ENCODE measurements around the gene ZFY.

The ZFY gene

DNA sequence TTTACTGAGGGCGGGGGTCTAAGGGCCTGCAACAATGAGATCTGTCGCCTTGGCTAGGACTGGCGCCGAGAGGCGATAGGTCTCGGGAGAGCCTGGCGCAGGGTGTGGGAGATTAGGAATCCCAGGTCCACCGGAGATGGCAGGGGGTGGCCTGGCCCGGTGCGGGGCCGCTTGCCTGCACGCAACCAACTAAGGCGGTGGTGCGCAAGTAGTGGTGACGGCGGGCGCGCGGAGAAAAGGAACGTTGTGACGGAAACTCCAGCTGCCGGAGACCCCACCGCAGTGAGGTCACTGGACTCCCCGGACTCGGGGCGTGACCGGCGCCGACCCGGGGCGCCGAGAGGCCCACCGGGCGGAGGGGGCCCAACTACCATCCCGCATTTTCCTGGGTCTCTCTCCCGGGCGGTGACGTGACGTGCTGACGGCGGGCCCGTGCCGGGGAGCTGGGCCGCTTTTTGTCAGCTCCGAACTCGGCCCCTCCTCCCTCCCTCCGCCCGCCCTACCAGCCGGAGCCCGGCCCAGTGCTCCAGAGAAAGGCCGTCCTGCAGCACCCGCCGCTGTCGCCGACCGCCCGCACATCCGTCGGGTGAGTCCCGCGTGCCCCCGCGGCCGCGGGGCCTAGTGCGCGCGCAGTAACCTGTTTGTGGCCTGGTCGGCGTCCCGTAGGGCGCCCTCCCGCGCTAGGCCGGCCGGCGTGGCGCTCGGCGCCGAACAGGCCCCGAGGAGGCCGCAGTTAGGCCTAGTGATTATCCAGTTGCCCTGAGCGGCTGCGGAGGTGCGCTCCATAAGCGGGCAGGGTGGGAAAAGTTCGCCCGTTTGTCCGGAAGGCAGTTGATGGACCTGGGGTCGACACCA lies at the start of gene ZFY:
TSS of gene ZFY (plus strand) at position 521 of the 855 bp plus-strand sequence. CDS start 18,556 bp downstream, outside the sequence.
- DNase-seq (ENCODE audit: low read depth): no peak

DNA sequence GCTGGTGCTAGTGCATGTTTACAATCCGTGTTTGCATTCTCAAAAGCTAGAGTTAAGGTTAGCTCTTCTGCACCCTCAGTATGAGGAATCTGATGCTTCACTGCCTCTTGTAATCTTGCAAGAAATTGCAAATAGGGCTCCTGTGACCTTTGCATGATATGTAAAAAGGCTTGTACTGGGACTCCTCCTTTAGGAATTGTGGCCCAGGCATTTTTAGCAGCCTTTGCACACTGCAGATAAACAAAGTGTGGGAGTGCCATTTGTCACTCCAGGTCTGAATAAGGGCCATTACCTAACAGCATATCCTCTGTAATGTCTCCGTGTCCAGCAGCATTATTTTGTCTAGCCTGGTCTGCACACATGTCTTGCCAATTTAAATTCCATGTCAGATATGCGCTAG lies 49.3 kb upstream of the ZFY start:
- DNase-seq (ENCODE audit: low read depth): no peak

DNA sequence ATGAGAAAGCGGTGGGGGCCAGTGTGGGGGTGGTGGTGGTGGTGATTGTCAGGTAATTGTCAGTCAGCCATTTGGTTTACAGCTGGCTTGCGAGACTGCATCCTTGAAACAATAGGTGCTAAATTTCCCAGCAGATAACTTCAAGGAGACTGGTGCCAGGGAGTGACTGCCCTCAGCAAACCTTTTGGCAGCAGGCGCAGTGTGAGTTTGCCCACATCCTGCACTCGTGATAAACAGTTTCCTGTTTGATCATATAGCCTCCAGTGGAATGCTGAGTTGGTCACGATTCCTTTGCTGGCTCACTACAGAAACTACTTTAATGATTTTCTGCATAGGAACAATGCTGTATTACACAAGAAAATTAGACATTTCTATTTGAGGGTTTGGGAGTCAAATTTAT lies 47.8 kb upstream of the ZFY start:
- no peak for DNase-seq (ENCODE audit: low read depth)

DNA sequence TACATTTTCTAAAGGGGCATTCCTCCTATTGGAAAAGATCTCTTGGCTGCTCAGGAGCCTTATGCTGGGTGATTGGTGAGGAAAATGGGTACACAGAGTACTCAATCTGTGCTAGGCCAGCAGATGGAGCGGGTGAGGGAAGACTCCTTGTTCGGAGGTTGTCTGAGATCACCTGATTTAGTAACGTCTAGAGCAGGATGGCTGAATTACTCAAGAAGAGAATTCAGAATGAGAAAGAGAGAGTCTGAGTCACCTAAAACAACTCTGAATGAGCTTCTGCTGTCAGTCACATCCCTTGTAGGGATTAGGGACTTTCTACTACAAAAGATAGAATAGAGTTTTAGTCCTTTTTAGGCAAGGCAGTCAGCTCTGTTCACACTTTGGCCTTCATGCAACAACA lies 47.2 kb upstream of the ZFY start:
- no peak for DNase-seq (ENCODE audit: low read depth)

DNA sequence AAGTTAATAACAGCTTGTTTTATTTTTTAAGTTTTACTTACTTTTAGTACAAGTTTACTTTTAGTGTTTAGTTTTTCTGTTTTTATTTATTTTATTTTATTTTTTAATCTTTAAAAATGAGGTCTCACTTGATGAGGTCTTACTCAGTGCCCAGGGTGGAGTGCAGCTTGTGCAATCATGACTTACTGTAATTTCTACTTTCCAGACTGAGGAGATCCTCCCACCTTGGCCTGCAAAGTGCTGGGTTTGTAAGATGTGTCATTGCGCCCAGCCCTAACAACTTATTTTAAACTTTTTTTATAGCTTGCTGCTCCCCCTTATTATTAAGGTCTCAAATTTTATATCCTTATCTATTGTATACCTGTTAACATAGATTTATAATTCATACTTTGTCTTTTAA lies 41.7 kb upstream of the ZFY start:
- DNase-seq (ENCODE audit: low read depth): no peak

DNA sequence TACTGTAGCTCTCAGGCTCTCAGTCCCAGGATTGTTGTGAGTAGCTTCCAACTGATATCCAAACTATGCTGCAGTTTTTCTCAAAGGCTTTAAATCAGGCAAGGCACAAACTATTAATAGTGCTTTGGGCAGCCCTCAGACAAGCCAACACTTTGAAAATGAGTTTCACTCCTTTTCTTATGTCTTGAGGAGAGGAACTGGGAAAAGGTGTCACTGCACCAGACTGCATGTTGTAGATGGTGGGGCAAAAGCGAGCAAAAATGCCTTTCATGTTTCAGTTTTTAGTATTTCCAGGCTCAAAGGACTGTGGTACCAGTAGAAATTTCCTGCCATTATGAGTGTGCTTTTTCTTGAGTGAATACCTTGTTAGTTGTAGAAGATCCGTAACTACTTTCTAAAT lies 39.1 kb upstream of the ZFY start:
- no peak for DNase-seq (ENCODE audit: low read depth)

DNA sequence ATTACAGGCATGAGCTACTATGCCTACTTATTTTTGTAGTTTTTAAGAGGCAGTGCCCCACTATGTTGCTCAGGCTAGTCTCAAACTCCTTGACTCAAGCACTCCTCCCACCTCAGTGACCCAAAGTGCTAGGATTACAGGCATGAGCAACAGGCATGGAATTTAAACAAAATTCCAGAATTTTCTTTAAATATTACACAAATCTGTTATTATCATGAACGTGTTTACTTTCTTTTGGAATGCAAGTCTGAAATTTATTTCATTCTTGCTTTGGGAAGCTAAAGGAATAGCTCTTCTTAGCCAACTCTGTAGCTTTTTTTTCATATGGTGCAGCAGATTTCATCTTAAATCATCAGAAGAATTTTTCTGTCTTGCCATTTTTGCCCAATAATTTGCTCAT lies 27.8 kb upstream of the ZFY start:
- no peak for DNase-seq (ENCODE audit: low read depth)

DNA sequence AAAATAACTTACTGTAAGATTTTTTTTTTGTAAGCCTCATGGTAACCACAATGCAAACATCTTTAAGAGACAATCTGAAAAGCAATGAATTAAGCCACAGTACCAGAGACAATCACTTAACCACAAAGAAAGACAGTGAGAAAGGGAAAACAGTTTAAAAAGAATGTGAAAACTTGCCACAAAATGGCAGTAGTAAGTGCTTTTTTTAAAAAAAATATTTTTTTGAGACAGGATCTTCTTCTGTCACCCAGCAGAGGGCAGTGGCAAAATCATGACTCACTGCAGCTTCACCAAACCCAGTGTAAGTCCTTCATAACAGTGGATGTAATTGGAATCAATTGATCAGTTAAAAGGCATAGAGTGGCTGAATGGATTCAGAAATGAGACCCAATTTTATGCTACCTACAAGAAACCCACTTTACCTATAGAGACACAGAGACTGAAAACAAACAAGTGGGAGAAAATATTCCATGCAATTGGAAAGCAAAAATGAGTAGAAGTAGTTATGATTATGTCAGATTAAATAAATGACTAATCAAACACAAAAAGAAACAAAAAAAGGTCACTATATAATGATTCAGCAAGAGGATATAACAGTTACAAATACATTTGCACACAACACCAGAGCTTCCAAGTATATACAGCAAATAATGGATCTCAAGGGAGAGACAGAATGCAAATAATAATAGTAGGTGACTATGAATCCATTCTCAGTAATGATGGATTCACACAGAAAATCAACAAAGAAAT lies 21.9 kb upstream of the ZFY start:
- no peak for DNase-seq (ENCODE audit: low read depth)

DNA sequence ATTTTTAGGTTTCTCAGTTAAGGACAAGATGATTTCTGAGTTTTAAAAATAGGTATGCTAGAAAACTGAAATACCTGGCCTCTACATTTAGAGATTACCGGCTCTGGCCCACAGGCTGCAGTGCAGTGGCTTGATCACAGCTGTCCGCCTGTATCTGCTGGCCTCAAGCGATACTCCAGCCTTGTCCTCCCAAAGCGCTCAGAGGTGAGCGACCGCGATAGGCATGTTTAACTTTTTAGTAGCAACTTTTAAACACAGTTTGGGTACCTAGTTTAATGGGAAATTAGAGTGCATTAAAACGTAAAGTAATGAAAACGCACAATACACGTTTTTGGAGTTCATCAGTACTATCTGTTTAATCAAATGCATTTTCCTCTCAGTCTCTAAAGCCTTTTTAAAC lies 1.1 kb upstream of the ZFY start:
- no peak for DNase-seq (ENCODE audit: low read depth)

DNA sequence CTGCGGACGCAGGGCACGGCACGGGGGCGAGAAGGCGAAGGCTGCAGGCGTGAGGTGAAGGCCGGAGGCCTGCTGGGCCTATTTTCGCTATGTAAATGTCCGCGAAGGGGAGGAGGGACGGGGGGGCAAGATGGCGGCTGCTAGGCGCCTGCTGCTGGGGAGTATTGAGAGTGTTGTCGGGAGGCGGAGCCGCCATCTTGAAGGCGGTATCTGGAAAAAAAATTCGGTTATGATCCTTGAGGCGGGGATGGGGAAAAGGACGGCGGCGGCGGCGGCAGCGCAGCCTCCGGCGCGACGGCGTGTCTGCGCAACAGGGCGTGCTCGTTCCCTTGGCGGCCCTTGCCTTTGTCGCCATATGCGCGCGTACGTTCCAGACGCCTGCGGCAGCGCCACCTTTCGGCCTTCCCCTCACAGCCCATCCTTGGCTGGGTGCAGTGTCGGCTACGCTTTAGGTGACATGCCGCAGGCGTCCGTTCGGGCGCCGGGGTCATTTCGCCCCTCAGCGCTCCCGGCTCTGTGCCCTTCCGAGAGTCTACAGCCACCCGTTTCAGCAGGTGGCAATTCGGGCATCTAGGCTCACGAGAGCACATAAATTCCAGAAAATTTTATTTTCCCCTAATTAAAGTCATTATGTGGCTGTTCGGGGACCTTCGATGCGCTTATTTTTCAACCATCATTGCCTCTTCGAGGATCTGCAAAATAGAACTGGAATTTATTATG lies 695 bp downstream of the ZFY start:
- no peak for DNase-seq (ENCODE audit: low read depth)

DNA sequence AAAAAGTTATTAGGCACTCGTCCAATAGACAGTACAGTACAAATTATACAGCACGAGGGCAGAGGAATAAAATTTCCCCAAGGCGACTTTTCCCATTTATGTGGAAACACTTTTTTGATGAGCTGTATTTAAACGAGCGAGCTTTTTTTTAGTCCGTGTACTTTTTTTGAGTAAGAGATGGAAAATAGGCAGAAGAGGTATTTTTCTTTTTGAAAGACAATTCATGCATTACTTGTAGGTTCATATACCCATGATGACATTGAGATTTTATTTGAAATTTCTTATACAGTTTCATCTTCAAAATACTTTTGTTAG lies 1.2 kb downstream of the ZFY start:
- no peak for DNase-seq (ENCODE audit: low read depth)

DNA sequence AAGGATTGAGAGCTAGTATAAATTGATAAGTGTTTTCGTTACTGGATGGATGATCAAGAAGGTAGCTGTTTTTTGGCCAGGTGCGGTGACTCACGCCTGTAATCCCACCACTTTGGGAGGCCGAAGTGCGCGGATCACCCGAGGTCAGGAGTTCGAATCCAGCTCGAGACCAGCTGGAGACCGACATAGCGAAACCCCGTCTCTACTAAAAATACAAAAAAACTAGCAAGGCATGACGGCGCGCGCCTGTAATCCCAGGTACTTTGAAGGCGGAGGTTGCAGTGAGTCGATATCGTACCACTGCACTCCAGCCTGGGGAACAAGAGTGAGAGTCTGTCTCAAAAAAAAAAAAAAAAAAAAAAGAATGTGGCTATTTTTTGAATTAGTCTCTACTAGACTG lies 2.0 kb downstream of the ZFY start:
- DNase-seq (ENCODE audit: low read depth): no peak

DNA sequence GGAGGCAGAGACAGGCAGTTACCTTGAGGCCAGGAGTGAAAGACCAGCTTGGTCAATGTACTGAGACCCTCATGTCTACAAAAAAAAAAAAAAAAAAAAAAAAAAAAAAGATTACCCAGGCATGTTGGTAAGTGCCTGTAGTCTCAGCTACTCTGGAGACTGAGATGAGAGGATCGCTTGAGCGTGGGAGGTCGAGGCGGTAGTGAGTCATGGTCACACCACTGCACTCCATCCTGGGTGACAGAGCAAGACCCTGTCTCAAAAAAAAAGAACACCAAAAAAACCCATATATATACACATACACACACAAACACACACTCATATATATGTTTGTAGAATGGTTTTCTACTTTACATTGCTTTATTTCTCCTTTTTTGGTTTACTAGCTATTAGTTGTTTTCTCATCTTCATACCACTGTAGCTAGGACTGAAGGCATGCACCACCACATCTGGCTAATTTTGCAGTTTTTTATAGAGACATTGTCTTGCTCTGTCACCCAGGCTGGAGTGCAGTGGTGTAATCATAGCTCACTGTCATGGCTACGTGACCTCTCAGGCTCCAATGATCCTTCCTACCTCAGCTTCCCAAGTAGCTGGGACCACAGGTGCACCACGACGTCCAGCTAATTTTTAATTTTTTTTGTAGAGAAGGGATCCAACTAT lies 14.5 kb downstream of the ZFY start:
- no peak for DNase-seq (ENCODE audit: low read depth)

DNA sequence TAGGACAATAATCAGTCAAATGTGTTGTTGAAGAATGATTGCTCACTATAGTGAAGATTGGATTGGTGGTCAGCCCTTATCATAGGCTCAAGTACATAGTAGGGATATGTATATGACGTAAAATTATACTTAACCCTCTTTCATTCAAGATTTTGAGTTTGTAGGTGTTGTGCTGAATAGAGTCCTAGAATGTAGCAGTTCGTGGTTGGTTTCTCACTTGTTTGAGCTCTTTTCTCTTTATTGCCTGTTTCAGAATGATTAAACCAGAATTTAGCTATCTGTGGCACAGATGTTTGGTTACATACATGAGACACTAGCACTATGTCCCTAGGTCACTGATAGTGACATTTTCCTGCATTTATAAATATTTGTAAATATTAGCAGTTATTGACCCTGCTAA lies 15.5 kb downstream of the ZFY start:
- no peak for DNase-seq (ENCODE audit: low read depth)

DNA sequence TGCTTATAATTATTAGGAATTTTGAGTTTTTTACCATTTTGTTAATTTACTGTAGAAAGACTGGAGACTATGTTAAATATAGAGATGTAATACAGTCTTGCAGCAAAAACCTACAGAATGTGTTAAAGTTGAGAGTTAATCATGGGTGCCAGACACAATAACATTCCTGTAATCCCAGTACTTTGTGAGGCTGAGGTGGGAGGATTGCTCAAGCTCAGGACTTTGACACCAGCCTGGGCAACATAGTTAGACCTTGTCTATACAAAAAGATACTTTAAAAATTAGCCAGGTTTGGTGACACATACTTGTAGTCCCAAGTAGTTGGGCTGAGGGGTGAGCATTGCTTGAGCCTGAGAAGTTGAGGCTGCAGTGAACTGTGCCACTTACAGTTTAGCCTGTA lies 17.7 kb downstream of the ZFY start:
- no peak for DNase-seq (ENCODE audit: low read depth)

DNA sequence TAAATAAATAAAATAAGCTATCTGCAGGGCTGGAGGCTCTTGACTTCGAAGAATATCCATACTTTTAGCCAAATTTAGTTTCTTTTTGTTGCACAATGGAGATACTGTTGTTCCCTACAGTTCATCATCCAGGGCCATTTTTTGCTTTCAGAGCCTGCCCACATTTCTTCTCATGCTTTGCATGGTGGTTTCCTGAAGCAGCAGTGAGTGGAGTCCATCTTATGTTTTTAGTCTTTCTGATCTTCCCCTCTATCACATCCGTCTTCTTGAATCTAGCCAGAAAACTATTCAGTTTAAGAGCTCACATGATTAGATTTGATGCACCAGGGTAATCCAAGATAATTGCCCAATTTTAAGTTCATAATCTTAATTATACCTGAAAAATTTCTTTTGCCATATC lies 19.6 kb downstream of the ZFY start:
- DNase-seq (ENCODE audit: low read depth): no peak

DNA sequence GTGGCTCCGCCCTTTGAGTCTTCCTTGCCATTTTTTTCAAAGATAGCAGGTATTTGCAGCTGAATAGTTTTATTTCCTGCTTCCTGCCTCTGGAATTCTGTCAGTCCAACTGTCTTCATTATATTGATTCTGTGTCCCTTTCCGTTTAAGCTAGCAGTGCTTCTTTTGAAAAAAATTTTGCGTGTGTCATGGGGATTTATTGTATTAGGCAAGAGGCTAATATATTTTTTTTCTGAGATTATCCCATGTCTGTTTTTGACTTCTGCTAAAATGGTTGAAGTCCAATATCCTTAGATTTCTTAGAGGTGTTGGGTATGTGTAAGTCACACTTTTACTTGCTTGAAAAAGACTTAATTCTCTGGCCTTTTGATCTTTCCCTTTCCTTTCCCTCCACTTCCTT lies 20.4 kb downstream of the ZFY start:
- no peak for DNase-seq (ENCODE audit: low read depth)

DNA sequence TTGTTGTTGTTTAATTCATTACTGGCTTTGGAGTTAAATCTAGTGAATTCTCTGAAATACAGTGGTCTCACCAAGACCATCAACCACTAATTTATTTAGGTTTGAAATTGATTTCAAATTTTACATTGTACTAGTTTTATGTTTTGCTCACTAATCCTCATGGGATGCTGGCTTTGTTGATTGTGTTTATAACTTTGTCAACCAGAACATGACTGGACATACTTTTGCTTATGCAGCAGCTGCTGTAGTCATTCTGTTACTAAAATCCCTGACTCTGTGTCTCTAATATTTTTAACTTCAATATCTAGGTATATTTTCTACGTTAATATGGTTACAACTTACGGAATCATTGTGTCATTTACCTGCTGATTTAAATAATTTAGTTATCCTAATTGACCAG lies 26.9 kb downstream of the ZFY start:
- DNase-seq (ENCODE audit: low read depth): no peak

DNA sequence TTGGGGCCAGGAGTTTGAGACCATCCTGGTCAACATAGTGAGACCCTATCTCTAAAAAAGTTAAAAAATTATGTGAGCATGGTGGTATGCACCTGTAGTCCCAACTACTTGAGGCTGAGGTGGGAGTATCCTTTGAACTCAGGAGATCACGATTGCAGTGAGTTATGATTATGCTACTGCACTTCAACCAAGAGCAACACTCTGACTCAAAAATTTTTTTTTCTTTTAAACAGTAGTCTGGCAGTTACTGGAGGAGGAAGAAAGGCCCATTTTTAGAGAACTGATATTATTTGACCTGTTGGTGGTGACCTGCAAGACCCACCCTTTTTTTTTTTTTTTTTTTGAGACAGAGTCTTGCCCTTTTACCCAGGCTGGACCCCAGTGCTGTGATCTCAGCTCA lies 29.6 kb downstream of the ZFY start:
- no peak for DNase-seq (ENCODE audit: low read depth)

DNA sequence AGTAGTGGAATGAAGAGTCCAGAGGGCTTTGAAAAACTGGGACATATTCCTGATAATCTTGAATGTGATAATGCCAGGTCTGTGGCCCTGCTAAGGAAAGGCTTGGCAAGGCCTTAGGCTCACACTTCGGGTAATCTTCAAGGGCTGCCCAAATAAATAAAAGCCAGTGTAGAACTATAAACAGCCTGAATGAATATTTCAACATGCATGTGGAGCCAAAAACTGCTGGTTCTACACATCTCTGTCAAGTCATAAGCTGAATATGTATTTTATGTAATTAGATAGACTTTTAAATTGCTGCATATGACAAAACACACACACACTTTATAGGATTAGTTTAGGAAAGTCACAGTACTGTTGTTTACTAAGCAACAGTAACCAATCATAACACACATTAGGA lies 30.4 kb downstream of the ZFY start:
- no peak for DNase-seq (ENCODE audit: low read depth)

DNA sequence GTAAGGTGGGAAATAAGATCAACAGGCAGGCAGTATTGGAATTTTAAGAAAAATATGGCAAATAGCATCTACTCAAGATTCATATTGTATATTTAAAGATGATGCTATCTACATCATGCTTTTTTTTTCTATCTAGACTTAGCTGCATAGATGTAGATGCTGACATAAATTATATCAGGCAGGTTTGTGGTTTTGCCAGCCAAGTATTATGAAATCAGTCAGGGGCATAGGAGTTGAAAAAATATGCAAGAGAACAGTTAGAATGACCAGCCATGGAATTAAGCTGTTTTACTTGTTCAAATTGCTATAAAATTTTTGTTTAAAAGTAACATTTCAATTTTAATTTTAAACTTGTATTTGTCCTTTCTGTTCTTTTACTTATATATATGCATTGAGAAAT lies 34.4 kb downstream of the ZFY start:
- no peak for DNase-seq (ENCODE audit: low read depth)

DNA sequence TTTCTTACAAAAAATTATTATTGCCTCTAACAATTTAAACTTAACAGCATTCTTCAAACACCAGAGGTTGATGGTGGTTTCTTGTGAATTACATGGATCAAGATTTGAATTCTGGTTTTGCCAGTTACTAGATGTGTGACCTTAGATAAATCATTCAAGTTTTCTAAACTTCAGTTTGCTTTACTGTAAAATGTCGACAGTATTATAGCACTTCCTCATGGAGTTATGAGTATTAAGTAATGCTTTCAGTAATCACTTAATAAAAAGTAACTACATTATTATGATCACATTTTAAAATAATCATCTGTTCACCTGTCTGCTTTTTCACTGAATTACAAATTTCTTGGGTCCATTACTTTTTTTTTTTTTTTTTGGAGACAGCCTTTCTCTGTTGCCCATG lies 37.5 kb downstream of the ZFY start:
- no peak for DNase-seq (ENCODE audit: low read depth)

Measured in iris pigment epithelial cell (primary cell).